ENCODE measurements around the gene PAX5. TPM values are rescaled to one million over a fixed set of nuclear protein-coding genes. Genes with fewer than 3 reads are reported as not detected.

PAX5 gene
- polyA plus RNA-seq, 1 donor from 2014 or later, result not detected

DNA sequence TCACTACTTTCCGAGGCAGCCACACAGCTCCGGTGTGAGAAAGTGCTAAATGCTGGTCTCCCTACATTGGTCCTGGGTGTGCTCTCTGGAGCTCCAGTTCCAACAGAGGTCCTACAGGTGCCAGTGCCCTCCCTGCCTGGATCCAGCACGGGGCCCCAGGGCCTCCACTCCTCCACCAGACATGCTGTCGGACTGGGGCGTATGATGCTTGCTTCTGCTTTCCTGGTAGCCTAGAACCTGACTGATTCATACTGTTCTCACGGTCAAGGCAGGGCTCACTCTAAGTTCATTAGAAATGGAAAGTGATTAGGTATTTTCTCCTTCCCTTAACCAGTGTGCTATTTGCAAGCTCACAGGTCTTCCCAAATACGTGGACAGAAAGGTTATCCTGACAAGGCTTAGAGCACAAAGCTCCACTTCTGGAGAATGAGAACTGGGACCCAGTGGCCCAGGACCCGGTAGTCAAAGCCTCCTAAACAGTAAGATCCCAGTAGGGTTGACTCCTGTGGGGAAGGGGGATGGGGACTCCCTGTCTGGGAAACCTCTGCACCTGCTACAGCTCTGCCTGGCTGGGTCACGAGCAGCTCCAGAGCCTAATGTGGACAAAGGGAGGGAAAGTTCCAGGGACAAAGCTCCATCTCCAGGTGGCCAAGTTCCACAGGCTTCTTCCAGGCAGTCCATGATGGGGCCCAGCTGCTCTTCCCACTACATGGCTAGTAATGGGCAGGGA, 98.1 kb downstream of the PAX5 start:
- H3K4me3 ChIP-seq (ENCODE audit: low read length), result no peak overlapping the region
- H3K9me2 ChIP-seq (ENCODE audit: insufficient read depth, low read length), result no peaks in the 10 kb centered on the region
- H3F3A ChIP-seq (ENCODE audit: insufficient read depth, low read length, poor library complexity, severe bottlenecking), result no peaks in the 10 kb centered on the region
- no peak overlapping the region for H3K27ac ChIP-seq (ENCODE audit: low read length)
- H3K4me2 ChIP-seq (ENCODE audit: low read length), result no peak overlapping the region
- H2AFZ ChIP-seq (ENCODE audit: low read depth, low read length), result no peak overlapping the region
- TF ChIP-seq EZH2 (IDR thresholded peaks at IDR 0.05; ENCODE audit: borderline replicate concordance, insufficient read depth, low read length, poor library complexity, severe bottlenecking), result no peak
- no peak for TF ChIP-seq EP300 (conservative IDR thresholded peaks at IDR 0.05; ENCODE audit: poor library complexity, severe bottlenecking)
- TF ChIP-seq REST (IDR thresholded peaks at IDR 0.05; ENCODE audit: borderline replicate concordance), result no peak
- TF ChIP-seq RAD21 (conservative IDR thresholded peaks at IDR 0.05), result no peak
- TF ChIP-seq SMC3 (conservative IDR thresholded peaks at IDR 0.05; ENCODE audit: poor library complexity), result no peak
- TF ChIP-seq MXI1 (conservative IDR thresholded peaks at IDR 0.05; ENCODE audit: poor library complexity, severe bottlenecking), result no peak
- TF ChIP-seq TAF1 (IDR thresholded peaks at IDR 0.05; ENCODE audit: low read depth), result no peak
- no peak for TF ChIP-seq CTCF (IDR thresholded peaks at IDR 0.05; ENCODE audit: poor library complexity, severe bottlenecking)
- TF ChIP-seq POLR2AphosphoS5 (IDR thresholded peaks at IDR 0.05), result no peak
- no peaks in the 10 kb centered on the region for H4K20me1 ChIP-seq (ENCODE audit: insufficient read depth)
- no peaks in the 10 kb centered on the region for H3K9me3 ChIP-seq (ENCODE audit: low read length)
- no peak overlapping the region for H3K9ac ChIP-seq (ENCODE audit: low read length)
- no peaks in the 10 kb centered on the region for H3K36me3 ChIP-seq (ENCODE audit: insufficient read depth, low read length)
- no peaks in the 10 kb centered on the region for H3K27me3 ChIP-seq (ENCODE audit: insufficient read depth, low read depth, low read length)
- H3K79me2 ChIP-seq (replicated peaks; ENCODE audit: insufficient read depth, low read length), result no peaks in the 10 kb centered on the region

- no peaks in the 10 kb centered on the region for H3K9me3 ChIP-seq (ENCODE audit: low read length)
- no peak overlapping the region for H3K4me3 ChIP-seq (ENCODE audit: low read length)
- no peaks in the 10 kb centered on the region for H3K79me2 ChIP-seq (replicated peaks; ENCODE audit: insufficient read depth, low read length)
- H3F3A ChIP-seq (ENCODE audit: insufficient read depth, low read length, poor library complexity, severe bottlenecking), result no peaks in the 10 kb centered on the region
- no peaks in the 10 kb centered on the region for H3K36me3 ChIP-seq (ENCODE audit: insufficient read depth, low read length)
- no peak overlapping the region for H3K4me2 ChIP-seq (ENCODE audit: low read length)
- H4K20me1 ChIP-seq (ENCODE audit: insufficient read depth), result no peaks in the 10 kb centered on the region
- TF ChIP-seq TAF1 (IDR thresholded peaks at IDR 0.05; ENCODE audit: low read depth), result no peak
- TF ChIP-seq EP300 (conservative IDR thresholded peaks at IDR 0.05; ENCODE audit: poor library complexity, severe bottlenecking), result no peak
- TF ChIP-seq SMC3 (conservative IDR thresholded peaks at IDR 0.05; ENCODE audit: poor library complexity), result no peak
- no peak for TF ChIP-seq EZH2 (IDR thresholded peaks at IDR 0.05; ENCODE audit: borderline replicate concordance, insufficient read depth, low read length, poor library complexity, severe bottlenecking)
- TF ChIP-seq RAD21 (conservative IDR thresholded peaks at IDR 0.05), result no peak
- no peak for TF ChIP-seq MXI1 (conservative IDR thresholded peaks at IDR 0.05; ENCODE audit: poor library complexity, severe bottlenecking)
- no peak for TF ChIP-seq POLR2AphosphoS5 (IDR thresholded peaks at IDR 0.05)
- no peak for TF ChIP-seq REST (IDR thresholded peaks at IDR 0.05; ENCODE audit: borderline replicate concordance)
- no peak for TF ChIP-seq CTCF (IDR thresholded peaks at IDR 0.05; ENCODE audit: poor library complexity, severe bottlenecking)
- no peak overlapping the region for H3K9ac ChIP-seq (ENCODE audit: low read length)
- H3K27ac ChIP-seq (ENCODE audit: low read length), result no peak overlapping the region
- no peaks in the 10 kb centered on the region for H3K9me2 ChIP-seq (ENCODE audit: insufficient read depth, low read length)
- no peaks in the 10 kb centered on the region for H3K27me3 ChIP-seq (ENCODE audit: insufficient read depth, low read depth, low read length)
- H2AFZ ChIP-seq (ENCODE audit: low read depth, low read length), result no peak overlapping the region
Observed at GRCh38 chr9:36935332-36935731, 98.7 kb downstream of the PAX5 start.
